HepG2 (cell line): ENCODE data around the gene PDP2. TPM values are rescaled to one million over a fixed set of nuclear protein-coding genes. Genes with fewer than 3 reads are reported as not detected.

Experiments
- ARID3A ChIP-seq: IDR thresholded peaks from 2 replicates; pipeline ENCODE4 v1.6.1; 2012; ENCODE audit warnings: low read depth, low read length, improper control_type of control experiment
- ARID4A ChIP-seq: sonication (generic); formaldehyde crosslinking; IDR thresholded peaks from 2 replicates; pipeline ENCODE4 v1.5.0; 2020; ENCODE audit warnings: mild to moderate bottlenecking, missing genetic modification reagents, borderline replicate concordance
- ATF7-NPFF ChIP-seq: sonication (generic); formaldehyde crosslinking; IDR thresholded peaks from 2 replicates; pipeline ENCODE4 v1.8.1; 2023; ENCODE audit warnings: mild to moderate bottlenecking, low read depth, missing genetic modification reagents, moderate library complexity
- BRCA1 ChIP-seq: sonication (generic); formaldehyde crosslinking; IDR thresholded peaks from 2 replicates; pipeline ENCODE4 v1.4.0; 2020; ENCODE audit warnings: missing genetic modification reagents
- EHMT2 ChIP-seq: fragments of 200-600 bp; sonication (generic); IDR thresholded peaks from 2 replicates; pipeline ENCODE4 v1.7.0; 2017; ENCODE audit warnings: antibody characterized with exemption, low read depth, low read length, borderline replicate concordance
- HDAC1 ChIP-seq: sonication (generic); formaldehyde crosslinking; IDR thresholded peaks from 2 replicates; pipeline ENCODE4 v1.5.1; 2020; ENCODE audit warnings: mild to moderate bottlenecking, missing genetic modification reagents
- HNRNPLL ChIP-seq: fragments of 200-400 bp; formaldehyde crosslinking; IDR thresholded peaks from 2 replicates; pipeline ENCODE4 v1.6.1; 2017; ENCODE audit warnings: mild to moderate bottlenecking, low read depth, low read length; ENCODE audit not compliant: poor library complexity, severe bottlenecking
- ISL2 ChIP-seq: sonication (generic); formaldehyde crosslinking; IDR thresholded peaks from 2 replicates; pipeline ENCODE4 v1.5.0; 2020; ENCODE audit warnings: missing genetic modification reagents
- MYNN ChIP-seq: sonication (generic); formaldehyde crosslinking; IDR thresholded peaks from 2 replicates; pipeline ENCODE4 v1.4.0; 2020; ENCODE audit warnings: mild to moderate bottlenecking, low read depth, missing genetic modification reagents
- SMAD9 ChIP-seq: sonication (generic); formaldehyde crosslinking; IDR thresholded peaks from 2 replicates; pipeline ENCODE4 v1.5.1; 2020; ENCODE audit warnings: mild to moderate bottlenecking, missing genetic modification reagents
- ZMAT5 ChIP-seq: sonication (generic); formaldehyde crosslinking; IDR thresholded peaks from 2 replicates; pipeline ENCODE4 v1.5.0; 2020; ENCODE audit warnings: mild to moderate bottlenecking, low read depth, missing genetic modification reagents, borderline replicate concordance
- ZNF230 ChIP-seq: sonication (generic); formaldehyde crosslinking; IDR thresholded peaks from 2 replicates; pipeline ENCODE4 v1.4.0; 2020; ENCODE audit warnings: mild to moderate bottlenecking, missing genetic modification reagents
- ZNF567 ChIP-seq: sonication (generic); formaldehyde crosslinking; IDR thresholded peaks from 2 replicates; pipeline ENCODE4 v1.8.1; 2023; ENCODE audit warnings: mild to moderate bottlenecking, missing genetic modification reagents, borderline replicate concordance
- ZNF710 ChIP-seq: sonication (generic); formaldehyde crosslinking; IDR thresholded peaks from 2 replicates; pipeline ENCODE4 v1.5.0; 2020; ENCODE audit warnings: mild to moderate bottlenecking, missing genetic modification reagents, borderline replicate concordance
- ZNF841 ChIP-seq: sonication (generic); formaldehyde crosslinking; IDR thresholded peaks from 2 replicates; pipeline ENCODE4 v1.8.1; 2023; ENCODE audit warnings: missing genetic modification reagents, borderline replicate concordance
- polyA plus RNA-seq, 8 experiments: library from polyadenylated mRNA; depleted of rRNA in 3 of 8; stranded (reverse) in 7 of 8; unstranded in 1 of 8; fragments of >200 nt; fragmentation: Illumina TruSeq in 4 of 8; extraction: Trizol in 4 of 8; gene quantifications; 2 replicates each; pipeline versions ENCODE4 v1.2.1 to v1.2.3, GENCODE V29; 2011 to 2016; ENCODE audit warnings: low read depth in 4 of 8, missing spikeins in 1 of 8, mixed read lengths in 1 of 8; ENCODE audit not compliant: insufficient read depth in 1 of 8
- total RNA-seq, 5 experiments: library from RNA; depleted of rRNA; stranded (reverse); fragments of >200 nt; fragmentation: Illumina TruSeq; extraction: Trizol; gene quantifications; 2 replicates each; pipeline ENCODE4 v1.2.3, GENCODE V29; 2016; ENCODE audit warnings: low read depth in 1 of 5
- TF ChIP-seq, protein P1 (sequence below): IDR thresholded peaks from 2 replicates; pipeline ENCODE4 v1.6.1; 2016; ENCODE audit warnings: missing biosample characterization, missing genetic modification reagents, low read depth
- TF ChIP-seq, protein P2 (sequence below): sonication (generic); formaldehyde crosslinking; IDR thresholded peaks from 2 replicates; pipeline ENCODE4 v1.4.0; 2020; ENCODE audit warnings: missing genetic modification reagents

The PDP2 gene
- total and polyA plus RNA-seq, 2 of the 13 experiments (the other 11 are each of a cell fraction or from before 2014, with no cell fraction given), result 12.8 to 15.8 TPM

DNA sequence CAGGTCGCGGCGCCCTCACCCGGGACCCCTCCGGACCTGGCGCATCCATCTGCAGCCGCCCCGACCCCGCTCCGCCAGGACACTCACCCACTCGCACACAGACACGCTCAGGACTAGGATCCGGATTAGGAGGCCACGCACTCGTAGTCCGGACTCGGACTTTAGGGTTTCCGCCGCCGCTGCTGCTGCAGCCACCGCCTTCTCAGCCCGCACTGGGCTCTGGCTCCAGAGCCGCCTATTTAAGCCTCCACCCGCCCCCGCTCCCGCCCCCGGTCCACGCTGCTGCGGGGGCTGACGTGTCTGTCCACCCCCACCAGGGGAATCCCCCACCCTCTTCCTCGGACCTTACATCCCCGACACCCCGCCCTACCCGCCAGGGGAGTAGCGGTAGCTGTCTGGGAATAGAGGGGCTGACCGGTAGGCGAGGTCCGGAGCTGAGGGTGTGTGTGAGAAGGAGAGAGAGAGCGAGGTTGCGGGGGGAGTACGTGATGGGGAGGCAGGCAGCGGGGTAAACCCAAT is 45.1 kb downstream of the PDP2 start, which contains the start of gene RRAD (continued):
- TF ChIP-seq ZMAT5 (CRISPR knock-in tag) (no peak), HDAC1 (CRISPR knock-in tag) (0 out of 2 replicates have a peak, but pooled peaks have one; percentile 10), ZNF567 (CRISPR knock-in tag) (no peak), ARID4A (0 out of 2 replicates have a peak, but pooled peaks have one; percentile 46), ZNF710 (CRISPR knock-in tag) (peak; percentile 45; the same call in 1 of the 2 replicates), SMAD9 (no peak), ISL2 (CRISPR knock-in tag) (no peak), ARID3A (no peak), BRCA1 (CRISPR knock-in tag) (no peak), HNRNPLL (peak; percentile 34), ZNF230 (no peak), ZNF841 (CRISPR knock-in tag) (no peak), ATF7-NPFF (CRISPR knock-in tag) (0 out of 2 replicates have a peak, but pooled peaks have one; percentile 20), EHMT2 (no peak), MYNN (CRISPR knock-in tag) (no peak)
- TF ChIP-seq, protein P1, sequence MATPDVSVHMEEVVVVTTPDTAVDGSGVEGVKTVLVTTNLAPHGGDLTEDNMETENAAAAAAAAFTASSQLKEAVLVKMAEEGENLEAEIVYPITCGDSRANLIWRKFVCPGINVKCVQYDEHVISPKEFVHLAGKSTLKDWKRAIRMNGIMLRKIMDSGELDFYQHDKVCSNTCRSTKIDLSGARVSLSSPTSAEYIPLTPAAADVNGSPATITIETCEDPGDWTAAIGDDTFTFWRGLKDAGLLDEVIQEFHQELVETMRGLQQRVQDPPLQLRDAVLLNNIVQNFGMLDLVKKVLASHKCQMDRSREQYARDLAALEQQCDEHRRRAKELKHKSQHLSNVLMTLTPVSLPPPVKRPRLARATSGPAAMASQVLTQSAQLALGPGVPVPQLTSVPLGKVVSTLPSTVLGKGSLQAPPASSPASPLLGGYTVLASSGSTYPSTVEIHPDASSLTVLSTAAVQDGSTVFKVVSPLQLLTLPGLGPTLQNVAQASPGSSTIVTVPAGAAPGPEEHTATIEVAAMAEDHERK (CRISPR knock-in tag), result no peak
- TF ChIP-seq, protein P2, sequence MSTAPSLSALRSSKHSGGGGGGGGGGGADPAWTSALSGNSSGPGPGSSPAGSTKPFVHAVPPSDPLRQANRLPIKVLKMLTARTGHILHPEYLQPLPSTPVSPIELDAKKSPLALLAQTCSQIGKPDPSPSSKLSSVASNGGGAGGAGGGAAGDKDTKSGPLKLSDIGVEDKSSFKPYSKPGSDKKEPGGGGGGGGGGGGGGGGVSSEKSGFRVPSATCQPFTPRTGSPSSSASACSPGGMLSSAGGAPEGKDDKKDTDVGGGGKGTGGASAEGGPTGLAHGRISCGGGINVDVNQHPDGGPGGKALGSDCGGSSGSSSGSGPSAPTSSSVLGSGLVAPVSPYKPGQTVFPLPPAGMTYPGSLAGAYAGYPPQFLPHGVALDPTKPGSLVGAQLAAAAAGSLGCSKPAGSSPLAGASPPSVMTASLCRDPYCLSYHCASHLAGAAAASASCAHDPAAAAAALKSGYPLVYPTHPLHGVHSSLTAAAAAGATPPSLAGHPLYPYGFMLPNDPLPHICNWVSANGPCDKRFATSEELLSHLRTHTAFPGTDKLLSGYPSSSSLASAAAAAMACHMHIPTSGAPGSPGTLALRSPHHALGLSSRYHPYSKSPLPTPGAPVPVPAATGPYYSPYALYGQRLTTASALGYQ (CRISPR knock-in tag), result no peak
